Measurements from ENCODE around the gene BHLHE40.

Gene BHLHE40

DNA sequence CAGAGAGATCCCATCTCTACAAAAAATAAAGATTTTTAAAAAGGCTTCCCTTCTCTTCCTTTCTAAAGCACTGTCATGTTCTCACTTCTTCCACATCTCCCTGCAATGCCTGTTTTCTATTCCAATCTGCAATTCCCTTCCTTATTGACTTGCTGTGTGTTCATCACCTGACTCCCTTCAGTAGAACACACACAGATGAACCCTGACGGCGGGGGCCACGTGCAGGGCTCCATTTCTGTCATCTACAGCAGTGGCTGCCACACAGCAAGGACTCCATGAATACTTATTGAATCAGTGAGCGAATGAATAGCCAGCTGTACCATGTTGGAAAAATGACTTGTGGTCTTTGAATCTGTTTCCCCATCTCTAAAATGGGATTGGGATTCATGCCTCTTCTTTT is 26.1 kb downstream of the BHLHE40 start:
- TF ChIP-seq, protein P1, sequence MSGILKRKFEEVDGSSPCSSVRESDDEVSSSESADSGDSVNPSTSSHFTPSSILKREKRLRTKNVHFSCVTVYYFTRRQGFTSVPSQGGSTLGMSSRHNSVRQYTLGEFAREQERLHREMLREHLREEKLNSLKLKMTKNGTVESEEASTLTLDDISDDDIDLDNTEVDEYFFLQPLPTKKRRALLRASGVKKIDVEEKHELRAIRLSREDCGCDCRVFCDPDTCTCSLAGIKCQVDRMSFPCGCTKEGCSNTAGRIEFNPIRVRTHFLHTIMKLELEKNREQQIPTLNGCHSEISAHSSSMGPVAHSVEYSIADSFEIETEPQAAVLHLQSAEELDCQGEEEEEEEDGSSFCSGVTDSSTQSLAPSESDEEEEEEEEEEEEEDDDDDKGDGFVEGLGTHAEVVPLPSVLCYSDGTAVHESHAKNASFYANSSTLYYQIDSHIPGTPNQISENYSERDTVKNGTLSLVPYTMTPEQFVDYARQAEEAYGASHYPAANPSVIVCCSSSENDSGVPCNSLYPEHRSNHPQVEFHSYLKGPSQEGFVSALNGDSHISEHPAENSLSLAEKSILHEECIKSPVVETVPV (CRISPR knock-in tag; IDR thresholded peaks at IDR 0.05), result no peak
- no peak for TF ChIP-seq ZNF8 (CRISPR knock-in tag; IDR thresholded peaks at IDR 0.05)
- TF ChIP-seq TOX (CRISPR knock-in tag; IDR thresholded peaks at IDR 0.05; ENCODE audit: borderline replicate concordance), result no peak
- TF ChIP-seq SNAI2 (CRISPR knock-in tag; IDR thresholded peaks at IDR 0.05), result no peak
- TF ChIP-seq, protein P2, sequence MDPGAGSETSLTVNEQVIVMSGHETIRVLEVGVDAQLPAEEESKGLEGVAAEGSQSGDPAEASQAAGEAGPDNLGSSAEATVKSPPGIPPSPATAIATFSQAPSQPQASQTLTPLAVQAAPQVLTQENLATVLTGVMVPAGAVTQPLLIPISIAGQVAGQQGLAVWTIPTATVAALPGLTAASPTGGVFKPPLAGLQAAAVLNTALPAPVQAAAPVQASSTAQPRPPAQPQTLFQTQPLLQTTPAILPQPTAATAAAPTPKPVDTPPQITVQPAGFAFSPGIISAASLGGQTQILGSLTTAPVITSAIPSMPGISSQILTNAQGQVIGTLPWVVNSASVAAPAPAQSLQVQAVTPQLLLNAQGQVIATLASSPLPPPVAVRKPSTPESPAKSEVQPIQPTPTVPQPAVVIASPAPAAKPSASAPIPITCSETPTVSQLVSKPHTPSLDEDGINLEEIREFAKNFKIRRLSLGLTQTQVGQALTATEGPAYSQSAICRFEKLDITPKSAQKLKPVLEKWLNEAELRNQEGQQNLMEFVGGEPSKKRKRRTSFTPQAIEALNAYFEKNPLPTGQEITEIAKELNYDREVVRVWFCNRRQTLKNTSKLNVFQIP (CRISPR knock-in tag; IDR thresholded peaks at IDR 0.05; ENCODE audit: borderline replicate concordance, low read depth), result no peak
- TF ChIP-seq PPARA (CRISPR knock-in tag; IDR thresholded peaks at IDR 0.05; ENCODE audit: borderline replicate concordance), result no peak
- no peak for TF ChIP-seq ARNTL (CRISPR knock-in tag; IDR thresholded peaks at IDR 0.05; ENCODE audit: borderline replicate concordance, low read depth)
- TF ChIP-seq ZNF565 (CRISPR knock-in tag; conservative IDR thresholded peaks at IDR 0.05; ENCODE audit: low read depth), result no peak
- no peak for TF ChIP-seq ZFP30 (CRISPR knock-in tag; IDR thresholded peaks at IDR 0.05)
- TF ChIP-seq CSDC2 (CRISPR knock-in tag; IDR thresholded peaks at IDR 0.05), result no peak
- no peak for TF ChIP-seq RARB (CRISPR knock-in tag; IDR thresholded peaks at IDR 0.05)
- TF ChIP-seq, protein P3, sequence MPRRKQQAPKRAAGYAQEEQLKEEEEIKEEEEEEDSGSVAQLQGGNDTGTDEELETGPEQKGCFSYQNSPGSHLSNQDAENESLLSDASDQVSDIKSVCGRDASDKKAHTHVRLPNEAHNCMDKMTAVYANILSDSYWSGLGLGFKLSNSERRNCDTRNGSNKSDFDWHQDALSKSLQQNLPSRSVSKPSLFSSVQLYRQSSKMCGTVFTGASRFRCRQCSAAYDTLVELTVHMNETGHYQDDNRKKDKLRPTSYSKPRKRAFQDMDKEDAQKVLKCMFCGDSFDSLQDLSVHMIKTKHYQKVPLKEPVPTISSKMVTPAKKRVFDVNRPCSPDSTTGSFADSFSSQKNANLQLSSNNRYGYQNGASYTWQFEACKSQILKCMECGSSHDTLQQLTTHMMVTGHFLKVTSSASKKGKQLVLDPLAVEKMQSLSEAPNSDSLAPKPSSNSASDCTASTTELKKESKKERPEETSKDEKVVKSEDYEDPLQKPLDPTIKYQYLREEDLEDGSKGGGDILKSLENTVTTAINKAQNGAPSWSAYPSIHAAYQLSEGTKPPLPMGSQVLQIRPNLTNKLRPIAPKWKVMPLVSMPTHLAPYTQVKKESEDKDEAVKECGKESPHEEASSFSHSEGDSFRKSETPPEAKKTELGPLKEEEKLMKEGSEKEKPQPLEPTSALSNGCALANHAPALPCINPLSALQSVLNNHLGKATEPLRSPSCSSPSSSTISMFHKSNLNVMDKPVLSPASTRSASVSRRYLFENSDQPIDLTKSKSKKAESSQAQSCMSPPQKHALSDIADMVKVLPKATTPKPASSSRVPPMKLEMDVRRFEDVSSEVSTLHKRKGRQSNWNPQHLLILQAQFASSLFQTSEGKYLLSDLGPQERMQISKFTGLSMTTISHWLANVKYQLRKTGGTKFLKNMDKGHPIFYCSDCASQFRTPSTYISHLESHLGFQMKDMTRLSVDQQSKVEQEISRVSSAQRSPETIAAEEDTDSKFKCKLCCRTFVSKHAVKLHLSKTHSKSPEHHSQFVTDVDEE (CRISPR knock-in tag; IDR thresholded peaks at IDR 0.05), result no peak
- no peak for TF ChIP-seq ZFP3 (CRISPR knock-in tag; IDR thresholded peaks at IDR 0.05)
- TF ChIP-seq, protein P4, sequence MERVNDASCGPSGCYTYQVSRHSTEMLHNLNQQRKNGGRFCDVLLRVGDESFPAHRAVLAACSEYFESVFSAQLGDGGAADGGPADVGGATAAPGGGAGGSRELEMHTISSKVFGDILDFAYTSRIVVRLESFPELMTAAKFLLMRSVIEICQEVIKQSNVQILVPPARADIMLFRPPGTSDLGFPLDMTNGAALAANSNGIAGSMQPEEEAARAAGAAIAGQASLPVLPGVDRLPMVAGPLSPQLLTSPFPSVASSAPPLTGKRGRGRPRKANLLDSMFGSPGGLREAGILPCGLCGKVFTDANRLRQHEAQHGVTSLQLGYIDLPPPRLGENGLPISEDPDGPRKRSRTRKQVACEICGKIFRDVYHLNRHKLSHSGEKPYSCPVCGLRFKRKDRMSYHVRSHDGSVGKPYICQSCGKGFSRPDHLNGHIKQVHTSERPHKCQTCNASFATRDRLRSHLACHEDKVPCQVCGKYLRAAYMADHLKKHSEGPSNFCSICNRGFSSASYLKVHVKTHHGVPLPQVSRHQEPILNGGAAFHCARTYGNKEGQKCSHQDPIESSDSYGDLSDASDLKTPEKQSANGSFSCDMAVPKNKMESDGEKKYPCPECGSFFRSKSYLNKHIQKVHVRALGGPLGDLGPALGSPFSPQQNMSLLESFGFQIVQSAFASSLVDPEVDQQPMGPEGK (CRISPR knock-in tag; IDR thresholded peaks at IDR 0.05; ENCODE audit: borderline replicate concordance), result no peak
- TF ChIP-seq, protein P5, sequence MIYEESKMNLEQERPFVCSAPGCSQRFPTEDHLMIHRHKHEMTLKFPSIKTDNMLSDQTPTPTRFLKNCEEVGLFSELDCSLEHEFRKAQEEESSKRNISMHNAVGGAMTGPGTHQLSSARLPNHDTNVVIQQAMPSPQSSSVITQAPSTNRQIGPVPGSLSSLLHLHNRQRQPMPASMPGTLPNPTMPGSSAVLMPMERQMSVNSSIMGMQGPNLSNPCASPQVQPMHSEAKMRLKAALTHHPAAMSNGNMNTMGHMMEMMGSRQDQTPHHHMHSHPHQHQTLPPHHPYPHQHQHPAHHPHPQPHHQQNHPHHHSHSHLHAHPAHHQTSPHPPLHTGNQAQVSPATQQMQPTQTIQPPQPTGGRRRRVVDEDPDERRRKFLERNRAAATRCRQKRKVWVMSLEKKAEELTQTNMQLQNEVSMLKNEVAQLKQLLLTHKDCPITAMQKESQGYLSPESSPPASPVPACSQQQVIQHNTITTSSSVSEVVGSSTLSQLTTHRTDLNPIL (CRISPR knock-in tag; IDR thresholded peaks at IDR 0.05; ENCODE audit: low read depth), result no peak
- no peak for TF ChIP-seq BACH2 (CRISPR knock-in tag; IDR thresholded peaks at IDR 0.05; ENCODE audit: borderline replicate concordance)
- no peak for TF ChIP-seq OSR1 (CRISPR knock-in tag; IDR thresholded peaks at IDR 0.05)
- TF ChIP-seq ESRRG (CRISPR knock-in tag; IDR thresholded peaks at IDR 0.05), result no peak
- ATAC-seq, result no peak

DNA sequence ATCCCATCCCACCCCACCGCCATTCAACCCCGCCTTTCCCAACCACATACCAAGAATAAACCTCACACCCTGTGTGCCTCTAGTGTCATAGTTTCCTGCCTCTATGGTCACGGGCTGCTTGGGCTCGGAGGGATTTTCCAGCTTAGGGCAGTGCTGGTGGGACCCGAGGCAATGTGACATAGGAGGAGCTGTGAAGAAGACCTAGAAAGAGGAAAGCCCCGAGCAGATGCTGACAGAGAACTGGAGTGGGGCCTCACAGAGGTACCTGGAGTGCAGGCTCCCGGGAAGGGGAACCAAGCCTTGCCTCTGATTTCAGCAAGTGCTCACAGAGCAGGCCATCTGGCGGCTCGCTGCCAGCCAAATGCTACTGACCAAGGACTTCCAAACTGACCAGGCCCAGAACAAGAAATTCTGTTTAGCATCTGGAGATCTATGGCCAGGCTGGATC is 27.5 kb downstream of the BHLHE40 start:
- no peak for ATAC-seq
- TF ChIP-seq CSDC2 (CRISPR knock-in tag; IDR thresholded peaks at IDR 0.05) (no peak), TOX (CRISPR knock-in tag; IDR thresholded peaks at IDR 0.05; ENCODE audit: borderline replicate concordance) (no peak), ZNF565 (CRISPR knock-in tag; conservative IDR thresholded peaks at IDR 0.05; ENCODE audit: low read depth) (no peak), SNAI2 (CRISPR knock-in tag; IDR thresholded peaks at IDR 0.05) (no peak), OSR1 (CRISPR knock-in tag; IDR thresholded peaks at IDR 0.05) (no peak), BACH2 (CRISPR knock-in tag; IDR thresholded peaks at IDR 0.05; ENCODE audit: borderline replicate concordance) (no peak), ZFP30 (CRISPR knock-in tag; IDR thresholded peaks at IDR 0.05) (no peak), TCF4 (CRISPR knock-in tag; IDR thresholded peaks at IDR 0.05; ENCODE audit: borderline replicate concordance) (no peak), ZC3H10 (CRISPR knock-in tag; IDR thresholded peaks at IDR 0.05) (no peak), PPARA (CRISPR knock-in tag; IDR thresholded peaks at IDR 0.05; ENCODE audit: borderline replicate concordance) (no peak), ZNF70 (CRISPR knock-in tag; IDR thresholded peaks at IDR 0.05) (no peak)
- TF ChIP-seq, protein P2 (CRISPR knock-in tag; IDR thresholded peaks at IDR 0.05; ENCODE audit: borderline replicate concordance, low read depth), result no peak
- TF ChIP-seq, protein P4 (CRISPR knock-in tag; IDR thresholded peaks at IDR 0.05; ENCODE audit: borderline replicate concordance), result no peak
